H9 (cell line): Measurements from ENCODE around the gene ZDHHC13. TPM values are rescaled to one million over a fixed set of nuclear protein-coding genes. Genes with fewer than 3 reads are reported as not detected.

ENCODE experiments used
- DNase-seq: peaks from one replicate; pipeline ENCODE4 v3.0.0-alpha.2; 2017
- H2AFZ ChIP-seq: one replicate; pipeline ENCODE4 v1.6.1; 2013; ENCODE audit warnings: mild to moderate bottlenecking, low read length, control low read depth, moderate library complexity
- H2AK5ac ChIP-seq: 2 replicates; pipeline ENCODE4 v1.6.1; 2013; ENCODE audit warnings: low read length, control low read depth, mixed read lengths; ENCODE audit not compliant: insufficient read length
- H2BK120ac ChIP-seq: one replicate; pipeline ENCODE4 v1.6.1; 2013; ENCODE audit warnings: low read depth, mild to moderate bottlenecking, low read length, control low read depth, inconsistent platforms; ENCODE audit not compliant: poor library complexity, severe bottlenecking
- H2BK12ac ChIP-seq: 2 replicates; pipeline ENCODE4 v1.6.1; 2013; ENCODE audit warnings: low read length, control low read depth, mixed read lengths, low read depth; ENCODE audit not compliant: insufficient read length
- H2BK15ac ChIP-seq: 2 replicates; pipeline ENCODE4 v1.6.1; 2013; ENCODE audit warnings: low read depth, low read length, control low read depth
- H2BK20ac ChIP-seq: one replicate; pipeline ENCODE4 v1.6.1; 2013; ENCODE audit warnings: low read depth, mild to moderate bottlenecking, low read length, control low read depth, inconsistent platforms; ENCODE audit not compliant: poor library complexity, severe bottlenecking
- H2BK5ac ChIP-seq: 2 replicates; pipeline ENCODE4 v1.6.1; 2013; ENCODE audit warnings: low read length, control low read depth, mixed read lengths; ENCODE audit not compliant: insufficient read length
- H3K14ac ChIP-seq: 2 replicates; pipeline ENCODE4 v1.6.1; 2013; ENCODE audit warnings: low read length, control low read depth; ENCODE audit not compliant: insufficient read depth
- H3K18ac ChIP-seq: 2 replicates; pipeline ENCODE4 v1.6.1; 2013; ENCODE audit warnings: low read depth, mild to moderate bottlenecking, mixed read lengths, low read length, control low read depth; ENCODE audit not compliant: insufficient read length
- H3K23ac ChIP-seq: 2 replicates; pipeline ENCODE4 v1.6.1; 2013; ENCODE audit warnings: low read length, control low read depth, mixed read lengths, low read depth; ENCODE audit not compliant: insufficient read length
- H3K23me2 ChIP-seq: 2 replicates; pipeline ENCODE4 v1.6.1; 2013; ENCODE audit warnings: low read depth, mild to moderate bottlenecking, mixed read lengths, low read length, control low read depth; ENCODE audit not compliant: insufficient read length, poor library complexity, severe bottlenecking
- H3K27ac ChIP-seq: 2 replicates; pipeline ENCODE4 v1.5.1; 2013; ENCODE audit warnings: low read length, control low read depth, mixed read lengths, low read depth; ENCODE audit not compliant: insufficient read length
- H3K27me3 ChIP-seq: 2 replicates; pipeline ENCODE4 v1.6.1; 2013; ENCODE audit warnings: low read length, control low read depth, inconsistent platforms; ENCODE audit not compliant: insufficient read depth
- H3K4ac ChIP-seq: 2 replicates; pipeline ENCODE4 v1.6.1; 2013; ENCODE audit warnings: low read depth, mild to moderate bottlenecking, control low read depth, inconsistent platforms, low read length, moderate library complexity
- H3K4me1 ChIP-seq: 2 replicates; pipeline ENCODE4 v1.6.1; 2013; ENCODE audit warnings: low read length, control low read depth, inconsistent platforms; ENCODE audit not compliant: insufficient read depth
- H3K4me2 ChIP-seq: 2 replicates; pipeline ENCODE4 v1.6.1; 2013; ENCODE audit warnings: low read length, control low read depth, mixed read lengths; ENCODE audit not compliant: insufficient read length, insufficient read depth
- H3K56ac ChIP-seq: 2 replicates; pipeline ENCODE4 v1.6.1; 2013; ENCODE audit warnings: low read depth, mild to moderate bottlenecking, mixed read lengths, low read length, control low read depth; ENCODE audit not compliant: insufficient read length
- H3K79me1 ChIP-seq: 2 replicates; pipeline ENCODE4 v1.6.1; 2013; ENCODE audit warnings: low read depth, mild to moderate bottlenecking, moderate library complexity, low read length, control low read depth, inconsistent platforms; ENCODE audit not compliant: insufficient read depth, poor library complexity, severe bottlenecking
- H3K79me2 ChIP-seq: 2 replicates; pipeline ENCODE4 v1.6.1; 2013; ENCODE audit warnings: low read length, control low read depth, inconsistent platforms; ENCODE audit not compliant: insufficient read depth
- H3K9ac ChIP-seq: 2 replicates; pipeline ENCODE4 v1.6.1; 2013; ENCODE audit warnings: low read length, control low read depth, mixed read lengths; ENCODE audit not compliant: insufficient read length; ENCODE audit errors: extremely low read depth
- H3K9me3 ChIP-seq: one replicate; pipeline ENCODE4 v1.6.1; 2013; ENCODE audit warnings: low read depth, low read length, inconsistent platforms; ENCODE audit not compliant: control insufficient read depth
- H3T11ph ChIP-seq: one replicate; pipeline ENCODE4 v1.6.1; 2013; ENCODE audit warnings: mild to moderate bottlenecking, low read length, control low read depth, inconsistent platforms
- H4K20me1 ChIP-seq: one replicate; pipeline ENCODE4 v1.6.1; 2013; ENCODE audit not compliant: control insufficient read depth, insufficient read length, insufficient read depth
- H4K5ac ChIP-seq: 2 replicates; pipeline ENCODE4 v1.6.1; 2013; ENCODE audit warnings: low read depth, mild to moderate bottlenecking, mixed read lengths, low read length, control low read depth; ENCODE audit not compliant: insufficient read length
- H4K8ac ChIP-seq: replicated peaks from 2 replicates; pipeline ENCODE4 v1.6.1; 2013; ENCODE audit warnings: low read length, control low read depth, mixed read lengths, low read depth; ENCODE audit not compliant: insufficient read length
- H4K91ac ChIP-seq: 2 replicates; pipeline ENCODE4 v1.6.1; 2013; ENCODE audit warnings: low read depth, mild to moderate bottlenecking, moderate library complexity, mixed read lengths, low read length, control low read depth; ENCODE audit not compliant: insufficient read length
- H3K27ac Mint-ChIP-seq, 3 experiments: 2 replicates in 2 of 3; 3 replicates in 1 of 3; pipeline ENCODE4 v1.8.0; 2020 to 2021; ENCODE audit warnings: mixed read lengths in 3 of 3, mild to moderate bottlenecking in 1 of 3, moderate library complexity in 1 of 3
- H3K27me3 Mint-ChIP-seq: 2 replicates; pipeline ENCODE4 v1.8.0; 2021; ENCODE audit warnings: low read depth, mild to moderate bottlenecking, moderate library complexity, mixed read lengths
- H3K36me3 Mint-ChIP-seq, 3 experiments: 2 replicates in 2 of 3; 3 replicates in 1 of 3; pipeline ENCODE4 v1.8.0; 2020 to 2021; ENCODE audit warnings: low read depth in 3 of 3, mixed read lengths in 3 of 3; ENCODE audit not compliant: insufficient read depth in 1 of 3
- H3K4me1 Mint-ChIP-seq, 2 experiments: 2 replicates each; pipeline ENCODE4 v1.8.0; 2020; ENCODE audit warnings: mixed read lengths in 2 of 2
- H3K4me3 Mint-ChIP-seq, 2 experiments: 2 replicates in 1 of 2; 3 replicates in 1 of 2; pipeline ENCODE4 v1.8.0; 2020 to 2021; ENCODE audit warnings: mild to moderate bottlenecking in 2 of 2, mixed read lengths in 2 of 2, moderate library complexity in 1 of 2
- H3K9me3 Mint-ChIP-seq, 2 experiments: 2 replicates in 1 of 2; 3 replicates in 1 of 2; pipeline ENCODE4 v1.8.0; 2020; ENCODE audit warnings: mild to moderate bottlenecking in 2 of 2, mixed read lengths in 2 of 2, moderate library complexity in 1 of 2
- WGBS: extraction: QIAGEN DNeasy Blood & Tissue Kit; methylation state at CpG from one replicate; pipeline ENCODE4 v1.1.7; 2013; ENCODE audit warnings: missing lambda C conversion rate, low lambda C conversion rate, mixed read lengths; ENCODE audit not compliant: insufficient read length; ENCODE audit errors: extremely low coverage; 5-methylcytosine and 5-hydroxymethylcytosine counted together
- total RNA-seq: library from RNA; stranded (reverse); gene quantifications from 2 replicates; pipeline ENCODE4 v1.2.1, GENCODE V29; 2021
- TF ChIP-seq, protein P1 (sequence below): fragments of 200-600 bp; sonication (generic); conservative IDR thresholded peaks from 3 replicates; pipeline ENCODE4 v1.8.0; 2021; ENCODE audit warnings: antibody characterized with exemption, mild to moderate bottlenecking

Gene ZDHHC13
- total RNA-seq, 1 experiment from 2014 or later, result 20.9 TPM

DNA sequence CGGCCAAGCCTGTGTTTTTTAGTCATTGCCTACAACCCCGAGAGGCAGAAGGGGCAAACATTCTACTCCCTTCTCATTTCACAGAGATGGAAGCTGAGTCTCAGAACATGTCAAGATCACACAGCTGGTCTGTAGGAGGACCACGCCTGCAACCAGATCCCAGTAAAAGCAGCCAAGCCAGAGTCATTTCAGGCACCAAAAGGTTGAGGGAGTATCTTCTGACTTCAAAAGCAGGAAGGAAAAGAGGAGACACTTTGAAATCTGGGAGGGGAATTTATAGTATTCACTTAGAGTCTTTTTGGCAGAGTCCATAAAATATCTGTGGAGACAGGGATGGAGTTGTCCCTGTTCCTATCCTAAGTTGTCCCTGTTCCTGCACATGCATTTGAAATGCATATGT, 17.9 kb upstream of the ZDHHC13 start:
- Mint-ChIP-seq H3K9me3 (no peaks in the 10 kb centered on the region), H3K27me3 (peaks cover 23% of the 10 kb centered on the region), H3K4me3 (no peak overlapping the region), H3K36me3 (no peaks in the 10 kb centered on the region), H3K27ac (no peak overlapping the region), H3K4me1 (no peaks in the 10 kb centered on the region)
- H3K9ac ChIP-seq, result no peak overlapping the region
- H3K79me2 ChIP-seq, result no peaks in the 10 kb centered on the region
- no peak overlapping the region for H3T11ph ChIP-seq
- no peaks in the 10 kb centered on the region for H3K79me1 ChIP-seq
- no CpG with 5 or more reads among the region's 3 CpGs for WGBS
- TF ChIP-seq, protein P1, sequence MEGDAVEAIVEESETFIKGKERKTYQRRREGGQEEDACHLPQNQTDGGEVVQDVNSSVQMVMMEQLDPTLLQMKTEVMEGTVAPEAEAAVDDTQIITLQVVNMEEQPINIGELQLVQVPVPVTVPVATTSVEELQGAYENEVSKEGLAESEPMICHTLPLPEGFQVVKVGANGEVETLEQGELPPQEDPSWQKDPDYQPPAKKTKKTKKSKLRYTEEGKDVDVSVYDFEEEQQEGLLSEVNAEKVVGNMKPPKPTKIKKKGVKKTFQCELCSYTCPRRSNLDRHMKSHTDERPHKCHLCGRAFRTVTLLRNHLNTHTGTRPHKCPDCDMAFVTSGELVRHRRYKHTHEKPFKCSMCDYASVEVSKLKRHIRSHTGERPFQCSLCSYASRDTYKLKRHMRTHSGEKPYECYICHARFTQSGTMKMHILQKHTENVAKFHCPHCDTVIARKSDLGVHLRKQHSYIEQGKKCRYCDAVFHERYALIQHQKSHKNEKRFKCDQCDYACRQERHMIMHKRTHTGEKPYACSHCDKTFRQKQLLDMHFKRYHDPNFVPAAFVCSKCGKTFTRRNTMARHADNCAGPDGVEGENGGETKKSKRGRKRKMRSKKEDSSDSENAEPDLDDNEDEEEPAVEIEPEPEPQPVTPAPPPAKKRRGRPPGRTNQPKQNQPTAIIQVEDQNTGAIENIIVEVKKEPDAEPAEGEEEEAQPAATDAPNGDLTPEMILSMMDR, result no peak
- H3K14ac ChIP-seq, result no peak overlapping the region
- no peaks in the 10 kb centered on the region for H3K9me3 ChIP-seq
- no peak overlapping the region for H4K8ac ChIP-seq
- H3K23me2 ChIP-seq, result no peaks in the 10 kb centered on the region
- H3K18ac ChIP-seq, result no peak overlapping the region
- H2BK20ac ChIP-seq, result no peak overlapping the region
- H3K4me2 ChIP-seq, result no peak overlapping the region
- no peaks in the 10 kb centered on the region for H3K4me1 ChIP-seq
- H3K27me3 ChIP-seq, result no peaks in the 10 kb centered on the region; the same call in 1 of the 2 replicates
- no peak overlapping the region for H3K27ac ChIP-seq
- H3K4ac ChIP-seq, result no peak overlapping the region
- H3K23ac ChIP-seq, result no peak overlapping the region
- no peak overlapping the region for H2BK120ac ChIP-seq
- no peak overlapping the region for H4K5ac ChIP-seq
- no peak for DNase-seq
- no peak overlapping the region for H2BK5ac ChIP-seq
- no peaks in the 10 kb centered on the region for H4K20me1 ChIP-seq
- H2BK12ac ChIP-seq, result no peak overlapping the region
- H2AK5ac ChIP-seq, result no peak overlapping the region
- H4K91ac ChIP-seq, result no peak overlapping the region
- H3K56ac ChIP-seq, result no peak overlapping the region
- no peak overlapping the region for H2AFZ ChIP-seq
- no peak overlapping the region for H2BK15ac ChIP-seq
